ENCODE data around the gene STAG1.
"Not testable (repeated sequence)": the region's sequence is repeated elsewhere in the genome, so short reads cannot be mapped to it uniquely, and the experiment has no call there.

STAG1 gene

GRCh38 chr3:136380530-136380929, 371.6 kb downstream of the STAG1 start:
- no peak for DNase-seq

GRCh38 chr3:136378011-136378410, 374.2 kb downstream of the STAG1 start:
- no peak for DNase-seq

GRCh38 chr3:136377508-136377907, 374.7 kb downstream of the STAG1 start:
- no peak for DNase-seq

GRCh38 chr3:136375800-136376199, 376.4 kb downstream of the STAG1 start:
- DNase-seq, result not testable (repeated sequence)

GRCh38 chr3:136366289-136366688, 385.9 kb downstream of the STAG1 start:
- no peak for DNase-seq

DNA sequence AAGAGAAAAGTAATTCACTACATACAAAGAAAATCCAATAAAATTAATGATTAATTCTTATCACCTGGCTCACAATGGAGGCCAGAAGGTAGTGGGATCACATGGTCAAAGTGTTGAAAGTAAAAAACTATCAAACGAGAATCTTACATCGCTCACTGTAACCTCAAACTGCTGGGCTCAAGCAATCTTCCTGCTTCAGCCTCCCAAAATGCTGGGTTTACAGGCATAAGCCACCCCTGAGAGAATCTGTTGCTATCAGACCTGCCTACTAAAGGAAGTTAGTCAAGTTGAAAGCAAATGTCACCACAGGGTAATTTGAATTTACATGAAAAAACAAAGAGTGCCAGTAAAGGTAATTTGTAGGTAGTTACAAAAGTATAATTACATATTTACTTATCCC, 398.7 kb downstream of the STAG1 start:
- no peak for DNase-seq

DNA sequence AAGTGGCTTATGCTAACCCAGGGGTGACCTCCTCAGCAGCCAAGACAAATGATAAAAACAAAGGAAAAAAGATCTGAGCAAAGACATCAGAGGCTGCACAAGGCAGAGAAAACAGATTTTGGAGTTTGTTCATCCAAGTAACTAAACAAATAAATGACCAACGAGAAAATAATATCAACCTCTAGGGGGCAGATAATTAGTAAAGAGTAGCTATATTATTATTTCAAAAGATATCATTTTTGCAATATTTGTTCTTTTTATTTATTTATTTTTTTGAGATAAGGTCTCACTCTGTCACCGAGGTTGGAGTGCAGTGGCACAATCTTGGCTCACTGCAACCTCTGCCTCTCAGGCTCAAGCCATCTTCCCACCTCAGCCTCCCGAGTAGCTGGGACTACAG, 400.3 kb downstream of the STAG1 start:
- DNase-seq, result no peak

GRCh38 chr3:136351351-136351750, 400.8 kb downstream of the STAG1 start:
- DNase-seq, result no peak

DNA sequence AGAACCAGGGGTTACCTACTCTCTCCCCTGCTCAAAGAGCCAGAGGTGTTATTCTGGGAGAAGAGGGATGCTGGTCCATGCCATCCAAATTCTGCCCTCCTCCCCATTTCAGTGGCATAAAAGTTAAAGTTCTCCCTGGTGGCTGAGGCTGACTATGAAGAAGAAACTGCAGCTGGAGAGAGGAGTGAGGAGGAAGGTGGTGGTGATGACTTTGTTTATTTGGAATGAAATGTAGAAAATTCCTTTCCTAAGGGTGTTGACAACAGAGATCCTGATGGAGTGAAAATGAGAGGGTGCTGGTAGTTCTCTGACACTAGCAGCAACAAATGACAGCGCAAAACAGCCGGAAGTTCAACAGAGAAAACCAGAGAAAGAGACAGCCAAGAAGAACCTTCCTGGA, 401.6 kb downstream of the STAG1 start:
- no peak for DNase-seq

GRCh38 chr3:136350132-136350531, 402.0 kb downstream of the STAG1 start:
- no peak for DNase-seq

- no peak for DNase-seq
These were observed 405.7 kb downstream of the STAG1 start for GRCh38 chr3:136346486-136346885.

- DNase-seq, result no peak
These were observed 408.2 kb downstream of the STAG1 start for GRCh38 chr3:136343873-136344555.

DNA sequence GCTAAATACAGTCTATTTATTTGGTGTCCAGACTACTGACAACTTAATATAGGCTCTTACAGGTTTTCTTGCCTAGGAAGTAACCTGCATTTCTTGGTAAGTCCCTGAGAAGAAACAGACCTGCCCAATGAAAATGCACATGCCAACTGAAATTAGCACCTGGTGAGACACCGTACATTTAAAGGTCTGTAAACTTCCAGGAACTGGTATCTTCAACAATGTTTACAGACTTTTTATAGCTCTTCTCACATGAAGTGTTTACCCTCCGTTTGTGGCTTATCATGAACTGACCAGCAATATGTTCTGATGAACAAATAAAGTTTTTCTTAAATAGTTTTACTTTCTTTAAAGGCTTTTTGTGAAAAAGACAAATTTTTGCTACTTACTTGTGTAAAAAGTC, 408.7 kb downstream of the STAG1 start:
- no peak for DNase-seq

DNA sequence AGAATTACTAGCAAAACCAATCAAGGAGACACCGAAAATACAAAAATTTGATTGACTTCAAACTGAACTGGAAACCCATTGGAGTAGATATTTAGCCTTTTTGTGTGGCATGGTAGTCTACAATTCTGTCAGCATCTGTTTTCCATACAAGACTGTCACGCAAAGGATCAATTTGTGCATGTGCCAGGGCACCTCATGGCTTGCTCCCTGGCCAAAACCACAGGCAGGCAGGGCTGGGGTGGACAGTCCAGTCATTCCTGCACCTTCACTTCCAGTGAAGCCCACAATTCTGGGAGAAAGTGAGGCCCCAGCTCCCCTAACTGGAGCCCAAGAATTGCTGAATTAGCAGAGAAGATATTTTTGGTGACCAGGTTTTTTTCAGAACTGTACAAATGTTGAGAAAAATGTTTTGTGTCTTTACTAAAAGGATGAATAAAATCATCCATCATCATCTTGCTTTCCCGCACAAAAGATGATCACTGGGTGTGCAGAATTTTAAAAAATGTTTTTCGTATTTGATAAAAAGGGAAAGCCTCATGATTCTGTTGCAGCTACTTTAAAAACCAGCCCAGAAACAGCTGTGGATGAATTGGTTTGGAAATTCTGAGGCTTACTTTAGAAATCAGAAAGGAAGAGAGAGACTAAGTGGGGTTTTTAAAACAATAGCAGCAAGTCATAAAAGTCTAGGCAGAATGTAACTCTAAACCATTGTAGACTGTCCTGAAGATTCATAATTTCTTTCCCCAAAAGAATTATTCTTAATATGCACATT, 415.7 kb downstream of the STAG1 start:
- no peak for DNase-seq

GRCh38 chr3:136334726-136335125, 417.5 kb downstream of the STAG1 start:
- DNase-seq, result not testable (repeated sequence)

DNA sequence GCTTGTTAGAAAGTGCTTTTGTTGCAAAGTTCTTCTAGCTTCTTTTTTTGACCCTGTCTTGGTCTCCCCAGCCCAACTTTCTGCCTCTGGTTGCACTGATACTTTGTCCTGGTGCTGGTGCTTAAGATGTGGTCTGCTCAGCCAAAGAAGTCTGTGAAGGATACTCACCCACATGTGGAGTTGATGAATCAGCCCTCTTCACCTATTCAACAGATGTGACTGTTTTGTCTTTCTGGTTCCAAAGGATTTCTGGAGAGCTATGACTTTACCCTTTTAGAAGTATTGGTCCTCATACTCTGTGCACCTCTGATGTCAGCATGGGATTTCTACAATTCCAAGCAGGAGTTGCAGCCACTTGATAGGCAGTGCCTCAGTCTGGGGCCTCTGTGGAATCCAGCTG, 418.0 kb downstream of the STAG1 start:
- no peak for DNase-seq

GRCh38 chr3:136332776-136333175, 419.4 kb downstream of the STAG1 start:
- DNase-seq, result no peak

- no peak for DNase-seq
These were observed 419.9 kb downstream of the STAG1 start for GRCh38 chr3:136332302-136332701.

DNA sequence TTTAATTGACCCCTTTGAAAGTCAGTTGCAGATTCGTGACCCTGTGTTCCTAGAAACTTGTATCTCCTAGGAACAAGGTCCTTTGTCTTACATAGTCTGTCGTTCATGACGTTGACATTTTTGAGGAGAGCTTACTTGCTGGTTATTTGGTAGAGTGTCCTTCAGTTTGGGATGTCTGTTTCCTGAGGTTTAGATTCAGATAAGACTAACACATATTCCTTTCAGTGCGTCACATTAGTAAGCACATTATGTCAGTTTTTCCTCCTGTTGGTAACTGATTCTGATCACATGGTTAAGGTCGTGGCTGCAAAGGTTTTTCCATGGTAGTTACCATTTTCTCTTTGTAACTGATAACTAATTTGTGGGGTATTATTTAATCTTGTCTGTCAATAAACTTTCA, 421.3 kb downstream of the STAG1 start:
- DNase-seq, result no peak

- DNase-seq, result no peak
These were observed 422.6 kb downstream of the STAG1 start for GRCh38 chr3:136329593-136329992.

GRCh38 chr3:136327671-136328070, 424.5 kb downstream of the STAG1 start:
- no peak for DNase-seq

DNA sequence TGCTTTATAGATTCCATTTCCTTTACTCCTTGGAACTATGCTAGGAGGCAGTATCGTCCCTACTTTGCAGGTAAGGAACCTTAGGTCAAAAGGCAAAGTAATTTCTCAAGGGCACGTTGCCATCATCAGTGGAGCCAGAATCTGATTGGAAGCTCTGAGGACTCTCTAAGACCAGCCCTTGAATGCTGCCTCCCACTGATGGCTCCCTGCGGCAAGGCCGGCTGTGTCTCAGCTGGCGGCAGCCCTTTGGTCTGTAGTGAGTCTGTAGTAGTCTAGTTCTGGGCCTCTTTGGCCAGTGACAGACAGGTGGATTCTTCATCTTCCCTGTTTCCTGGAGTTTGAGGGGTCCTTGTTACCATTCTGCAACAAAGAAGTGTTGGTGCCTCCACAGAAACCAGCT, 425.9 kb downstream of the STAG1 start:
- no peak for DNase-seq

DNA sequence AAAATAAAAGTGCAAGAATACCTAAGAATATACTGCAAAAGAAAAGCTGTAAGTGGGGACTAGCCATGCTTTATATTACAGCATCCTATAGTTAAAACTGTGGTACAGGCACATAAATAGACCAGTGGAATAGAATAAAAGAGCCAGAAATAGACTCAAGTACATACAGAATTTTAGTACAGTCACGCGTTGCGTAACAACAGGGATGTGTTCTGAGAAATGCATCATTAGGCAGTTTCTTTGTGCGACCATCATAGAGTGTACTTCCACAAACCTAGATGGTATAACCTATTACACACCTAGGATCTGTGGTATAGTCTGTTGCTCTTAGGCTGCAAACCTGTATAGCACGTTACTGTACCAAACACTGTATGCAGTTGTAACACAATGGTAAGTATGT, 440.2 kb downstream of the STAG1 start:
- no peak for DNase-seq

DNA sequence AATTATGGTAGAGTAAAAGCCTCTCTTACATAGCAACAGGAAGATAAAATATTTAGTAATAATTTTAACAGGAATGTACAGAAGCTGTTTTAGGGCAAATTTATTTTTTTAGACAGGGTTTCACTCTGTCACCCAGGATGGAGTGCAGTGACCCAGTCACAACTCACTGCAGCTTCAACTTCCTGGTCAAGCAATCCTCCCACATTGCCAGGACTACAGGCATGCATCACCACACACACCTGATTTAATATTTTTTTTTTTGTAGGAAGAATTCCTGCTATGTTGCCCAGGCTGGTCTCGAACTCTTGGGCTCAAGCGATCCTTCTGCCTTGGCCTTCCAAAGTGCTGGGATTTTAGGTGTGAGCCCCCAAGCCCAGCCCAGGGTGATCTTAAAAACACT, 440.9 kb downstream of the STAG1 start:
- no peak for DNase-seq

DNA sequence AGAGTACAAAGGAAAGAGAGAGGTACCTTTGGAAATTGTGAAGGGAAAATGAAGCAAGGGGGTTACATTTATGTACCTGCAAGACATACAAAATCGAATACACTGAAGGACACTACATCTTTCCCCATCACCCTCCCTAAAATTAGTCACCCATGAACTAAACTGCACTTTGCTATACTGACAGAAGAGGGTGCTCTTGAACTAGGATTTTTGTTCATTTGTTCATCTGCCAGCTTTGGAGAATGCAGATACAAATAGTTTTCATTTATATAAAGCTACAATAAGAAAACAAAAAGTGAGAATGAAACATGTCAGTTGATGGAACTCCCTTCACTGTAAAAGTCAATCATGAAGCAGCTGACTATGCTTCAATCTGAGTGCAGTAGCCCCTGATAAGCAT, 446.3 kb downstream of the STAG1 start:
- DNase-seq, result no peak

All from stimulated activated CD4-positive, alpha-beta T cell treated with anti-CD3 and anti-CD28 coated beads, Interleukin-2, amount 100 ng/mL, for 48 hours (primary cell).